HFFc6 (cell line): ENCODE data around the gene PRR7. TPM values are rescaled to one million over a fixed set of nuclear protein-coding genes. Genes with fewer than 3 reads are reported as not detected.
"Not testable (repeated sequence)": the region's sequence is repeated elsewhere in the genome, so short reads cannot be mapped to it uniquely, and the experiment has no call there.

Experiments
- DNase-seq: peaks from one replicate; pipeline ENCODE4 v3.0.0-alpha.2; 2018
- H3K27ac Mint-ChIP-seq: 2 replicates; pipeline ENCODE4 v1.8.0; 2020; ENCODE audit warnings: mild to moderate bottlenecking, mixed read lengths
- H3K27me3 Mint-ChIP-seq: 2 replicates; pipeline ENCODE4 v1.8.0; 2021; ENCODE audit warnings: mild to moderate bottlenecking, moderate library complexity, mixed read lengths; ENCODE audit not compliant: insufficient read depth
- H3K36me3 Mint-ChIP-seq: 2 replicates; pipeline ENCODE4 v1.8.0; 2021; ENCODE audit warnings: low read depth, mixed read lengths
- H3K4me1 Mint-ChIP-seq: 2 replicates; pipeline ENCODE4 v1.8.0; 2020; ENCODE audit warnings: low read depth, mixed read lengths
- H3K4me3 Mint-ChIP-seq: 2 replicates; pipeline ENCODE4 v1.8.0; 2020; ENCODE audit warnings: mild to moderate bottlenecking, moderate library complexity, mixed read lengths
- H3K9me3 Mint-ChIP-seq: 2 replicates; pipeline ENCODE4 v1.8.0; 2020; ENCODE audit warnings: mild to moderate bottlenecking, mixed read lengths
- total RNA-seq, 6 experiments: library from RNA; stranded (reverse); fragmentation: NEBNext Ultra II Directional; extraction: Animal tissue kit (Norgen Biotek cat#: 25700); gene quantifications; 2 replicates in 1 of 6; 3 replicates in 5 of 6; pipeline ENCODE4 v1.2.3, GENCODE V29; 2021
- TF ChIP-seq, protein P1 (sequence below): fragments of 200-600 bp; sonication (generic); IDR thresholded peaks from 2 replicates; pipeline ENCODE4 v1.5.0; 2021; ENCODE audit warnings: antibody characterized with exemption, mild to moderate bottlenecking

Gene PRR7
- total RNA-seq, 6 experiments from 2014 or later, result 8.9 to 16.9 (median 10.4) TPM

DNA sequence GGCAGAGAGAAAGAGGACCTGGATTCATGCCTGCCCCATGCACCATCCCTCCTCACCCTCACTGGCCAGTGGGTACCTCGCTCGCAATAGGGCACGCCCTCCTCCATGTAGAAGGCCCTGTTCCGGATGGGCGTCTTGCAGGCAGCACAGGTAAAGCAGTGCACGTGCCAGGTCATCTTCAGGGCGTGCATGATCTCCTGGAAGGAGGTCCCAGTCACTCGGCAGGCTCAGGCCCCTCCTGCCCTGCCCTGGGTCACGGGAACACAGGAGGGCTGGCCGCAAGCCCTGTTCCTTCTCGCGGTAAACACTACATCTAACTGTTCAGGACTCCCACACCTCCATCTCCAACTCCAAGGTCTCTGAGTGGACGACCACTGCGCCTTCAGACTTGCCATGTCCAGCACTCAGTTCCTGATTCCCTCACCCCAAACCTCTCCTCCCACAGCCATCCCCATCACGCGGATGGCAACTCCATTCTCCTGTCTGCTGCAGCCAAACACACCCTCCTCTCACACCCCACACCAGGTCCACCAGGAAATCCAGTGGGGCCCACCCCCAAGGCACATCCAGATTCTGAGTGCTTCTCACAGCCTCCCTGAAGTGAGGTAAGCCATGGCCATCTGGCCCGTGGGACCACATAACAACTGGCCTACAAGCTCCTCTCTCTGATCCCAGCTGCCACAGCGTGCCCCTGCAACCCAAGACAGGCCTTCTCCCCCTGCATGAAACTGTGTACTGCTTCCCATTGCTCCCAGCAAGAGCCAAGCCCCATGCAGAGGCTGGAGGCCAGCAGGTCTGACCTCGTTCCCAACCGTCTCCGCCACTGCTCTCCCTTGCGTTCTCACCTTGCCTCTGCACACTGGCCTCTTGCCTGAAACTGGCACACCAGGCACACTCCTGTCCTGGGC is 37.6 kb downstream of the PRR7 start:
- no peak for DNase-seq
- H3K36me3 Mint-ChIP-seq, result peaks cover 58% of the 10 kb centered on the region
- peak overlapping the region; percentile 75 for H3K27ac Mint-ChIP-seq
- H3K27me3 Mint-ChIP-seq, result peaks cover 44% of the 10 kb centered on the region
- peaks cover 10% of the 10 kb centered on the region for H3K9me3 Mint-ChIP-seq
- TF ChIP-seq, protein P1, sequence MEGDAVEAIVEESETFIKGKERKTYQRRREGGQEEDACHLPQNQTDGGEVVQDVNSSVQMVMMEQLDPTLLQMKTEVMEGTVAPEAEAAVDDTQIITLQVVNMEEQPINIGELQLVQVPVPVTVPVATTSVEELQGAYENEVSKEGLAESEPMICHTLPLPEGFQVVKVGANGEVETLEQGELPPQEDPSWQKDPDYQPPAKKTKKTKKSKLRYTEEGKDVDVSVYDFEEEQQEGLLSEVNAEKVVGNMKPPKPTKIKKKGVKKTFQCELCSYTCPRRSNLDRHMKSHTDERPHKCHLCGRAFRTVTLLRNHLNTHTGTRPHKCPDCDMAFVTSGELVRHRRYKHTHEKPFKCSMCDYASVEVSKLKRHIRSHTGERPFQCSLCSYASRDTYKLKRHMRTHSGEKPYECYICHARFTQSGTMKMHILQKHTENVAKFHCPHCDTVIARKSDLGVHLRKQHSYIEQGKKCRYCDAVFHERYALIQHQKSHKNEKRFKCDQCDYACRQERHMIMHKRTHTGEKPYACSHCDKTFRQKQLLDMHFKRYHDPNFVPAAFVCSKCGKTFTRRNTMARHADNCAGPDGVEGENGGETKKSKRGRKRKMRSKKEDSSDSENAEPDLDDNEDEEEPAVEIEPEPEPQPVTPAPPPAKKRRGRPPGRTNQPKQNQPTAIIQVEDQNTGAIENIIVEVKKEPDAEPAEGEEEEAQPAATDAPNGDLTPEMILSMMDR, result no peak
- peak overlapping the region; percentile 49 for H3K4me3 Mint-ChIP-seq
- H3K4me1 Mint-ChIP-seq, result peaks cover 60% of the 10 kb centered on the region

DNA sequence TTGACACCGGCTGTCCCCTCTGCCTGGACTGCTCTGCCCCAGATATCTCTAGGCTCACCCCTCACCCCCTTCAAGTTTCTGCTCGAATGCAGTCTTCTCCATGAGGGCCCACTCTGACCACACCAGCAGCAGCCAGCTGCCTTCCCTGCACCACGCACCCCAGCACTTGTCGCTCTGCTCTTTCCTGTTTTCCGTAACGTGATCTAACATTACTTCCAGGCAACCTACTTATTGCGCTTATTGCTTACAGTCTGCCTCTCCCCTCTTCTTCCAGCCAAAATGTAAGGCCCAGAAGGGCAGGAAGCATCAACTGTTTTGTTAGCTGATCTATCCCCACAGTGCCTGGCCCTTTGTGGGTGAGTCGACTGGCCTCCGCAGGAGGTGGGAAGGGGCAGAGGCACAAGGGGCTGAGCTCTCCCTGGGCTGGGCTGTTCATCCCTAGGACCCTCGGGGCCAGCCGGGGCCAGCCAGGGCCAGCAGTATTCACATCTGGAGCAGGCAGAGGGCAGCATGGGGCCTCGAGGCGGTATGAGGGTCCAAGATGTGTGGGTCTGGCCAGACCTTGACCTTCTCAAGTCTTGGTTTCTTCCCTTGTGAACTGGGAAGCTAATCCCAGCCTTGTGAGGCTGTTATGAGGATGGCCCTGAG is 38.4 kb downstream of the PRR7 start:
- H3K27ac Mint-ChIP-seq, result peak overlapping the region; percentile 75
- TF ChIP-seq, protein P1, result no peak
- H3K4me1 Mint-ChIP-seq, result peaks cover 53% of the 10 kb centered on the region
- H3K27me3 Mint-ChIP-seq, result peaks cover 37% of the 10 kb centered on the region
- no peak for DNase-seq
- H3K4me3 Mint-ChIP-seq, result peak overlapping the region; percentile 49; the same call in 1 of the 2 replicates
- peaks cover 51% of the 10 kb centered on the region for H3K36me3 Mint-ChIP-seq
- peaks cover 4% of the 10 kb centered on the region for H3K9me3 Mint-ChIP-seq

DNA sequence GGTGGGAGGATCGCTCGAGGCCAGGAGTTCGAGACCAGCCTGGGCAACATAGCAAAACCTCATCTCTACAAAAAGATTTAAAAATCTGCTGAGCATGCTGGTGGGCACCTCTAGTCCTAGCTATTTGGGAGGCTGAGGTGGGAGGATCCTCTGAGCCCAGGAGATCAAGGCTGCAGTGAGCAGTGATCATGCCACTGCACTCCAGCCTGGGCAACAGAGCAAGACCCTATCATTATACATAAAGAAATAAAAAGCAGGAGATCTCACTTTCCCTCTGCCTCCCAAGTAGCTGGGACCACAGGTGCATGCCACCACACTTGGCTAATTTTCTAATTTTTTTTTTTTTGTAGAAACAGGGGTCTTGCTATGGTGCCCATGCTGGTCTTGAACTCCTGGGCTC is 39.1 kb downstream of the PRR7 start:
- H3K9me3 Mint-ChIP-seq, DNase-seq, H3K4me3 Mint-ChIP-seq: not testable (repeated sequence)
- peak overlapping the region; percentile 75 for H3K27ac Mint-ChIP-seq
- H3K36me3 Mint-ChIP-seq, result peaks cover 49% of the 10 kb centered on the region
- H3K27me3 Mint-ChIP-seq, result peaks cover 33% of the 10 kb centered on the region
- H3K4me1 Mint-ChIP-seq, result peaks cover 49% of the 10 kb centered on the region

- Mint-ChIP-seq H3K4me1 (peaks cover 49% of the 10 kb centered on the region), H3K4me3 (no peak overlapping the region), H3K27me3 (peaks cover 31% of the 10 kb centered on the region), H3K36me3 (peaks cover 52% of the 10 kb centered on the region), H3K9me3 (peaks cover 4% of the 10 kb centered on the region), H3K27ac (no peak overlapping the region)
- TF ChIP-seq, protein P1, result no peak
- DNase-seq, result no peak
Observed at GRCh38 chr5:177486256-177486655, 39.6 kb downstream of the PRR7 start.

- peaks cover 29% of the 10 kb centered on the region for H3K27me3 Mint-ChIP-seq
- H3K36me3 Mint-ChIP-seq, result peaks cover 47% of the 10 kb centered on the region
- TF ChIP-seq, protein P1, result no peak
- DNase-seq, result no peak
- H3K27ac Mint-ChIP-seq, result peak overlapping the region; percentile 56
- peaks cover 42% of the 10 kb centered on the region for H3K4me1 Mint-ChIP-seq
- no peak overlapping the region for H3K4me3 Mint-ChIP-seq
- peaks cover 4% of the 10 kb centered on the region for H3K9me3 Mint-ChIP-seq
Observed at GRCh38 chr5:177487144-177487543, 40.5 kb downstream of the PRR7 start.

- Mint-ChIP-seq H3K4me1 (peaks cover 39% of the 10 kb centered on the region), H3K27me3 (peaks cover 24% of the 10 kb centered on the region), H3K9me3 (no peaks in the 10 kb centered on the region; the same call in none of the 2 replicates), H3K4me3 (no peak overlapping the region), H3K27ac (no peak overlapping the region), H3K36me3 (peaks cover 45% of the 10 kb centered on the region)
- TF ChIP-seq, protein P1, result peak; percentile 43
- DNase-seq, result no peak
Observed at GRCh38 chr5:177487975-177488374, 41.4 kb downstream of the PRR7 start.
